ENCODE data around the gene AOX1.

DNA sequence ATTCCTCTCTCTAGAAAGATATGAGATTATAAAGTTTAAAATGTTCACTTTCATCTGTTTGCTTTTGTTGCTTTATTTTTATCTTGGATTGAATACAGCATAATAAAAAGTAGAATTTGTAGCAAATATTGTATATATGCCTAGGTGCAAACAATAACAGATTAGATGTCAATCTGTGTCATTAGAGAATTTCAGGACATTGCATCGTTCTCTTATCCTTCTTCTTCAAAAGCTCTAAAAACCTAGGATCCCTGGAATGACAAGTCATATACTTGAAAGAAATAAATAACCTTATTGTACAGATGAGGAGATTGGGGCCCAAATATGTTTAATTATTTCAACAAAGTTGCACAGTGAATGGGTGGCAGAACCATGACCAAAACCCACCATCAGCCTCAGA lies 123.1 kb downstream of the AOX1 start:
- TF ChIP-seq NRF1 (IDR thresholded peaks at IDR 0.05; ENCODE audit: low read depth, low read length) (no peak), EP300 (IDR thresholded peaks at IDR 0.05; ENCODE audit: borderline replicate concordance in 1 of 2, low read depth in 2 of 2, low read length in 2 of 2) (no peak), TBP (IDR thresholded peaks at IDR 0.05; ENCODE audit: low read depth, low read length) (no peak), GTF2F1 (IDR thresholded peaks at IDR 0.05; ENCODE audit: borderline replicate concordance, low read depth, low read length) (no peak), EZH2 (IDR thresholded peaks at IDR 0.05; ENCODE audit: low read depth, low read length, severe bottlenecking) (no peak), MAX (IDR thresholded peaks at IDR 0.05) (no peak)
